Chondrocyte (in vitro differentiated cells): Measurements from ENCODE around the gene SEC14L1. TPM values are rescaled to one million over a fixed set of nuclear protein-coding genes. Genes with fewer than 3 reads are reported as not detected.

Experiments used
- DNase-seq: peaks from one replicate; pipeline ENCODE4 v3.0.0; 2021; ENCODE audit warnings: mixed read lengths, low spot score
- H3K27ac Mint-ChIP-seq: one replicate; pipeline ENCODE4 v1.8.0; 2021; ENCODE audit warnings: mild to moderate bottlenecking, moderate library complexity, mixed read lengths; ENCODE audit not compliant: unreplicated experiment
- H3K27me3 Mint-ChIP-seq: 2 replicates; pipeline ENCODE4 v1.8.0; 2021; ENCODE audit warnings: low read depth, mixed read lengths
- H3K36me3 Mint-ChIP-seq: 2 replicates; pipeline ENCODE4 v1.8.0; 2021; ENCODE audit warnings: low read depth, mixed read lengths
- H3K4me1 Mint-ChIP-seq: 2 replicates; pipeline ENCODE4 v1.8.0; 2021; ENCODE audit warnings: low read depth, mild to moderate bottlenecking, mixed read lengths
- H3K4me3 Mint-ChIP-seq: one replicate; pipeline ENCODE4 v1.8.0; 2021; ENCODE audit warnings: mild to moderate bottlenecking, moderate library complexity, mixed read lengths; ENCODE audit not compliant: unreplicated experiment
- H3K9me3 Mint-ChIP-seq: 2 replicates; pipeline ENCODE4 v1.8.0; 2021; ENCODE audit warnings: low read depth, mixed read lengths
- total RNA-seq: library from RNA; stranded (reverse); gene quantifications from 3 replicates; pipeline ENCODE4 v1.2.1, GENCODE V29; 2021
- TF ChIP-seq, protein P1 (sequence below): fragments of 200-600 bp; sonication (generic); IDR thresholded peaks from 2 replicates; pipeline ENCODE4 v1.5.0; 2021; ENCODE audit warnings: antibody characterized with exemption, mild to moderate bottlenecking, moderate library complexity

Gene SEC14L1
- total RNA-seq, 1 donor from 2014 or later: 51.8 TPM

- DNase-seq: no peak
Measured at GRCh38 chr17:77196251-77196650, 55.5 kb downstream of the SEC14L1 start.

DNA sequence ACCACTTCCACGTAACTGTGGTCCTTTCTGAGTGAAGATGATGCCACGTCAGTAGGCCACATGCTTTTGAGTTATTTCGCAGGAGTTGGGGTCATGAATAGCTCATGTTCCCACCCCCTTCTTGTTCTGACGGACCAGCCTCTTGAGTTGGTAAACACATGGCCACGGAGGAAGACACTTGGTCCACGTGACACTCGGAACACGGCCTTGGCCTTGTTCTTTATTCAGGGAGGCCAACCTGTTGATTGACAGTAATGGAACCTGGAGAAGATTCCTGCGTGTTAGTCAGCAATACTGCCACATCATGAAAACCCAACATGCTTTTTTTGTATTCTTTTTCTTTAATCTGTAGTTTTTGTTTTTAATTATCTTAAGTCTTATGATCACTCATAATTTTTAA, 56.3 kb downstream of the SEC14L1 start:
- H3K9me3 Mint-ChIP-seq: no peaks in the 10 kb centered on the region
- no peaks in the 10 kb centered on the region for H3K4me1 Mint-ChIP-seq
- no peak overlapping the region for H3K4me3 Mint-ChIP-seq
- DNase-seq: no peak
- no peak overlapping the region for H3K27ac Mint-ChIP-seq
- TF ChIP-seq, protein P1, sequence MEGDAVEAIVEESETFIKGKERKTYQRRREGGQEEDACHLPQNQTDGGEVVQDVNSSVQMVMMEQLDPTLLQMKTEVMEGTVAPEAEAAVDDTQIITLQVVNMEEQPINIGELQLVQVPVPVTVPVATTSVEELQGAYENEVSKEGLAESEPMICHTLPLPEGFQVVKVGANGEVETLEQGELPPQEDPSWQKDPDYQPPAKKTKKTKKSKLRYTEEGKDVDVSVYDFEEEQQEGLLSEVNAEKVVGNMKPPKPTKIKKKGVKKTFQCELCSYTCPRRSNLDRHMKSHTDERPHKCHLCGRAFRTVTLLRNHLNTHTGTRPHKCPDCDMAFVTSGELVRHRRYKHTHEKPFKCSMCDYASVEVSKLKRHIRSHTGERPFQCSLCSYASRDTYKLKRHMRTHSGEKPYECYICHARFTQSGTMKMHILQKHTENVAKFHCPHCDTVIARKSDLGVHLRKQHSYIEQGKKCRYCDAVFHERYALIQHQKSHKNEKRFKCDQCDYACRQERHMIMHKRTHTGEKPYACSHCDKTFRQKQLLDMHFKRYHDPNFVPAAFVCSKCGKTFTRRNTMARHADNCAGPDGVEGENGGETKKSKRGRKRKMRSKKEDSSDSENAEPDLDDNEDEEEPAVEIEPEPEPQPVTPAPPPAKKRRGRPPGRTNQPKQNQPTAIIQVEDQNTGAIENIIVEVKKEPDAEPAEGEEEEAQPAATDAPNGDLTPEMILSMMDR: no peak
- no peaks in the 10 kb centered on the region for H3K27me3 Mint-ChIP-seq
- H3K36me3 Mint-ChIP-seq: peaks cover 50% of the 10 kb centered on the region

More at GRCh38 chr17:77196251-77196650, 55.5 kb downstream of the SEC14L1 start:
- Mint-ChIP-seq H3K27ac (no peak overlapping the region), H3K4me3 (no peak overlapping the region), H3K9me3 (no peaks in the 10 kb centered on the region), H3K27me3 (no peaks in the 10 kb centered on the region), H3K4me1 (no peaks in the 10 kb centered on the region), H3K36me3 (peaks cover 49% of the 10 kb centered on the region)
- TF ChIP-seq, protein P1: no peak

DNA sequence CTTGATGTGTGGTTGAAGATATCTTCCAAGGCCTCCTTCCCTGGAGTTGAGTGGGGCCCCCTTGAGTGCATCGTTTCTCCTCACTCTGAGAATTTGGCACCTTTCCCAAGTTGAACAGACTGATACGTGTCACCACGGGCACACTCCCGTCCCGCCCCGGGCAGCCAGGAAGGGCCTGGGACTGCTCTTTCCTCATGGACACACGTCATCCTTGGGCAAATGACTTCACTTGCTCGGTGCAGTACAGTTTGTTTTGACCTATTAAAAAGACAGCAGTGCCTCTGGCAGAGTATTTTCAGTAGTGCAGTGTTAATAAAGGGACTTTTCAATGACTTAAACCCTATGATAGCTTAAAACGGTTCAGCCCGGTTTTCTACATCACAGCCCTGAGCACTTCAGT, 59.9 kb downstream of the SEC14L1 start:
- no peaks in the 10 kb centered on the region for H3K9me3 Mint-ChIP-seq
- no peak overlapping the region for H3K27ac Mint-ChIP-seq
- peaks cover 41% of the 10 kb centered on the region for H3K36me3 Mint-ChIP-seq
- H3K4me1 Mint-ChIP-seq: no peaks in the 10 kb centered on the region
- TF ChIP-seq, protein P1: no peak
- DNase-seq: no peak
- H3K4me3 Mint-ChIP-seq: no peak overlapping the region
- no peaks in the 10 kb centered on the region for H3K27me3 Mint-ChIP-seq

- TF ChIP-seq, protein P1: no peak
- H3K9me3 Mint-ChIP-seq: no peaks in the 10 kb centered on the region
- H3K4me3 Mint-ChIP-seq: no peak overlapping the region
- DNase-seq: no peak
- H3K36me3 Mint-ChIP-seq: peaks cover 36% of the 10 kb centered on the region
- peaks cover 6% of the 10 kb centered on the region for H3K4me1 Mint-ChIP-seq
- no peak overlapping the region for H3K27ac Mint-ChIP-seq
- H3K27me3 Mint-ChIP-seq: no peaks in the 10 kb centered on the region
Measured at GRCh38 chr17:77203436-77203835, 62.7 kb downstream of the SEC14L1 start.

DNA sequence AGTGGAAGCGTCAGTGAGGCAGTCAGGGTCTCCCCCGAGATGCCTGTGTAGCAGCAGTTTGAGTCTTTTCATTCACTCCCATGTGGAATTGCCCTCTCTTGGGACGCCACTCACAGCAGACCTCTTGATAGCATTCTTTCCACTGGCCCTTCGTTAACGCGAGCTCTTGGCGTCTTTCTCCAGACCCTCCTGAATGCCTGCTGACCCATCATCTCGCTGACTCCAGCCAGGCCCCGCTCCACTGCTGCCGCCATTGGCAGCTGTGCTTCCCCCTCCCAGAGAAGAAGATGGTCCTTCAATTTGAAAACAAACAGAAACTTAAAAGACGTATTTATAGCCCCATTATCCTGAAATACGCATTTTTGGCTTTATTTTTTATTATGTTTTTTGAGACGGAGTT, 63.1 kb downstream of the SEC14L1 start:
- no peak overlapping the region for H3K4me3 Mint-ChIP-seq
- H3K27me3 Mint-ChIP-seq: no peaks in the 10 kb centered on the region
- peaks cover 10% of the 10 kb centered on the region for H3K4me1 Mint-ChIP-seq
- H3K9me3 Mint-ChIP-seq: no peaks in the 10 kb centered on the region
- H3K27ac Mint-ChIP-seq: no peak overlapping the region
- DNase-seq: no peak
- H3K36me3 Mint-ChIP-seq: peaks cover 36% of the 10 kb centered on the region
- TF ChIP-seq, protein P1: no peak
